HFF-Myc (cell line): Measurements from ENCODE around the gene ROBO1.
"Not testable (repeated sequence)": the region's sequence is repeated elsewhere in the genome, so short reads cannot be mapped to it uniquely, and the experiment has no call there.

Experiments used
- DNase-seq: peaks from one replicate; pipeline ENCODE4 v3.0.0-alpha.2; 2011; ENCODE audit warnings: low read depth; ENCODE audit errors: extremely low read depth
- H3K4me3 ChIP-seq: replicated peaks from 2 replicates; pipeline ENCODE4 v1.5.1; 2011; ENCODE audit warnings: low read depth, mild to moderate bottlenecking, control low read depth, low read length
- TF ChIP-seq, protein P1 (sequence below): IDR thresholded peaks from 2 replicates; pipeline ENCODE4 v1.5.1; 2012; ENCODE audit warnings: mild to moderate bottlenecking, low read depth, low read length, control low read depth; ENCODE audit errors: missing control alignments

Gene ROBO1

DNA sequence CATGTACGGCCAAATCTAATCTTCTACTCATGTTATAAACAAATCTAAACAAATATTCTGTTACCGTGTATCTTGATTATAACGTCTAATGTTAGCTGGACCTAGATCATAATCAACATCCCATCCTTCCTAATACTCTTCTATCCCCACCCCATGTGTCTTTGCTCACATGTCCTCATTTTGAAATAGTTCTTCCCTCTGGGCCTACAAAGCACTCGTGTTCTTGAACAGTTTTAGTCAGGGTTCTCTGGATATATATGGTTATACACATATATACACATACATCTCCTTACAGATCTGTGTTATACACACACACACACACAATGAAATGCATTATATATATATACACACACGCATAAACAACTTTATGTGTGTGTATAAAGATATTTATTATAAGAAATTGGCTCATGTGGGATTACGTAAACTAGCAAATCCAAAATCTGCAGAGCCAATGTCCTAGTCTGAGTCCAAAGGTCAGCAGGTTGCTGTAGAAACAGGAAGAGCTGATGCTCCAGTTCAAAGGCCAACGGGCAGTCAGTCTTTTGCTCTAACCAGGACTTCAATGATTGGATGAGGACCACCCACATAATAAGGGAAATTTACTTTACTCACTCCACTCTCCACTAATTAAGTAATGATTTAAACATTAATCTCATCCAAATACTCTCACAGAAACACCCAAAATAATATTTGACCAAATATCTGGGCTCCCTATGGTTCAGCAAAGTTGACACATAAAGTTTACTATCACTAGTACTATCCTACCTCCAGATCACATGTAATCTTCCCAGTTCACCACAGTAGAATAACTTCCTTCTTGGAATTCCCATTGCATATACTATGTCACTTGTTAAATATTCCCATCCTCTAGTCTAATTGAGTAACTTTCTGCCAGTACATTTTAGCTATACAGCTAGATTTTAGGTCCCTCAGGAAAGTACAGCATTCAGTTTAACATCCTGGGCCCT lies 450.0 kb downstream of the ROBO1 start:
- TF ChIP-seq, protein P1, sequence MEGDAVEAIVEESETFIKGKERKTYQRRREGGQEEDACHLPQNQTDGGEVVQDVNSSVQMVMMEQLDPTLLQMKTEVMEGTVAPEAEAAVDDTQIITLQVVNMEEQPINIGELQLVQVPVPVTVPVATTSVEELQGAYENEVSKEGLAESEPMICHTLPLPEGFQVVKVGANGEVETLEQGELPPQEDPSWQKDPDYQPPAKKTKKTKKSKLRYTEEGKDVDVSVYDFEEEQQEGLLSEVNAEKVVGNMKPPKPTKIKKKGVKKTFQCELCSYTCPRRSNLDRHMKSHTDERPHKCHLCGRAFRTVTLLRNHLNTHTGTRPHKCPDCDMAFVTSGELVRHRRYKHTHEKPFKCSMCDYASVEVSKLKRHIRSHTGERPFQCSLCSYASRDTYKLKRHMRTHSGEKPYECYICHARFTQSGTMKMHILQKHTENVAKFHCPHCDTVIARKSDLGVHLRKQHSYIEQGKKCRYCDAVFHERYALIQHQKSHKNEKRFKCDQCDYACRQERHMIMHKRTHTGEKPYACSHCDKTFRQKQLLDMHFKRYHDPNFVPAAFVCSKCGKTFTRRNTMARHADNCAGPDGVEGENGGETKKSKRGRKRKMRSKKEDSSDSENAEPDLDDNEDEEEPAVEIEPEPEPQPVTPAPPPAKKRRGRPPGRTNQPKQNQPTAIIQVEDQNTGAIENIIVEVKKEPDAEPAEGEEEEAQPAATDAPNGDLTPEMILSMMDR: no peak
- no peak overlapping the region for H3K4me3 ChIP-seq
- DNase-seq: no peak

DNA sequence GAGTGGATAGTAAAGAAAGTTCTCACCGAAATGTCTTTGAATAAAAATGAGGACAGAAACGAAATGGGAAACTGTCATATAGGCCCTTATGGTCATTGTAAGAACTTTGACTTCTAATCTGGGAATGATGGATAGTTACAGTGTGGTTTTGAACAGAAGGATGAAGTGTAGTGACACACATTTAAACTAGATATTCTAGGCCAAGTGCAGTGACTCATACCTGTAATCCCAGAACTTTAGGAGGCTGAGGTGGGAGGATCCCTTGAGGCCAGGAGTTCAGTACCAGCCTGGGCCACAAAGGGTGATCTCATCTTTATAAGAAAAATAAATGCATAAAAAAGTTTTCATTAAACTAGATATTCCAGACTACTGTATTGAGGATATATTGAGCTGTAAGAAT lies 452.8 kb downstream of the ROBO1 start:
- TF ChIP-seq, protein P1: no peak
- no peak overlapping the region for H3K4me3 ChIP-seq
- no peak for DNase-seq

DNA sequence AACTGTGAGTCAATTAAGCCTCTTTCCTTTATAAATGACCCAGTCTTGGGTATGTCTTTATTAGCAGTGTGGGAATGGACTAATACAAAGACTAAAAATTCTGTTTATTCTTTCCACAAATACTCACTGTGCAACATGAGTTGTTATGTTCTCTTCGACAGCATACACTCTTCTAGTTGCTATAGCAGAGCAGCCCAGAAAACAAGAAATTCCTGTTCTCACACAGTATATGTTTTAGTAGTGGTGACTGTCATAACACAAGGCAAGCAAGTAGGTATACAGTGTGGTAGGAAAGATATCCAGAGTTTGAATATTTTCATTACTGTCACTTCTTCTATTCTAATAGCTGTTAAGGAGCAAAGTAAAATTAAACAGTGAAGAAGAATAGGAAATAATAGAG lies 453.3 kb downstream of the ROBO1 start:
- no peak overlapping the region for H3K4me3 ChIP-seq
- DNase-seq: no peak
- TF ChIP-seq, protein P1: no peak

DNA sequence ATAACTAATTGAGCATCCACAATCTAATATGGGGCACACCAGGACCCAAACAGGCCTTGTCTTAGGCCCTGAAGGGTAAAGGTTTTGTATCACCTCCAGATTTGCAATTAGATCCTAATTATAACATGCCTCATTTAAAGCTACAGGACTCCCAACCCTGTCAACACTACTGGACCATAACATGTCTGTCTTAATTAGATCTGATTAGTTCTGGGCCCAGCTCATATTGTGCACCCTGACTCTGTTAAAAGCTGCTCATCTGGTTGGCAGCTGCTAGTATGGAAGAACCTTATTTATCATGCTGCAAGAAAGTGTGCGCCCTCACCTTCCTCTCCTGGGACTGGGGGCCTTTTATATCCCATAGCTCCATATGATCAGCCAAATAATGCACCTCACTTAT lies 457.8 kb downstream of the ROBO1 start:
- DNase-seq: no peak
- TF ChIP-seq, protein P1: no peak
- H3K4me3 ChIP-seq: no peak overlapping the region

DNA sequence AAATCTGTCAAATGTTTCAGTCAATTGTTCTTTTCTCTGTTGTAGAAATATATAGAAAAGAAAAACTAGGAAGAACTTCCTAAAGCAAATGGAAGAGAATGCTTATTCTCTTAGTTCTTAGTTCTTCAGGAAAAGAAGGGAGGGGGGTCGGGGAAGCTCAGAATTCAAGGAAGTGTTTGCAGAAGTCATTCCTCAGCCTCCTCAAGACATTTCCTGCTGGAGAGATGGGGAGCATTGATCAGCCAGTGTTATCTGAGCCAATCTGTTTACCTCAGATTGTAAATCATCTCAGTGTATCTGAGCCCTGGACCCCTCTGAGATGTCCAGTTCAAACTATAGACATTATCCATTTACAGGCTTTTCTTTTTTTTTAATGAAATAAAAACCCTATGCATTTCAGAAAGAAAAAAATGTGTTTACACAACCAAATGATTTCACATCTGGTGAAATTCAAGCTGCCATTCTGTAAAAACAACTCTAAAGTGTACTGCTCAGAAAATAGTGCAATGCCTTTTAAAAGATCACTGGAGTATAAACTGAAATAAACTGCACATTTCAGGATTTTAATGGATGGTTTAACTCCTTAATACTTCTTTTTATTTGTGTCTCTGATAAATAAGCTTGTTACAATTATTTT lies 460.7 kb downstream of the ROBO1 start:
- no peak for DNase-seq
- no peak overlapping the region for H3K4me3 ChIP-seq
- TF ChIP-seq, protein P1: no peak

DNA sequence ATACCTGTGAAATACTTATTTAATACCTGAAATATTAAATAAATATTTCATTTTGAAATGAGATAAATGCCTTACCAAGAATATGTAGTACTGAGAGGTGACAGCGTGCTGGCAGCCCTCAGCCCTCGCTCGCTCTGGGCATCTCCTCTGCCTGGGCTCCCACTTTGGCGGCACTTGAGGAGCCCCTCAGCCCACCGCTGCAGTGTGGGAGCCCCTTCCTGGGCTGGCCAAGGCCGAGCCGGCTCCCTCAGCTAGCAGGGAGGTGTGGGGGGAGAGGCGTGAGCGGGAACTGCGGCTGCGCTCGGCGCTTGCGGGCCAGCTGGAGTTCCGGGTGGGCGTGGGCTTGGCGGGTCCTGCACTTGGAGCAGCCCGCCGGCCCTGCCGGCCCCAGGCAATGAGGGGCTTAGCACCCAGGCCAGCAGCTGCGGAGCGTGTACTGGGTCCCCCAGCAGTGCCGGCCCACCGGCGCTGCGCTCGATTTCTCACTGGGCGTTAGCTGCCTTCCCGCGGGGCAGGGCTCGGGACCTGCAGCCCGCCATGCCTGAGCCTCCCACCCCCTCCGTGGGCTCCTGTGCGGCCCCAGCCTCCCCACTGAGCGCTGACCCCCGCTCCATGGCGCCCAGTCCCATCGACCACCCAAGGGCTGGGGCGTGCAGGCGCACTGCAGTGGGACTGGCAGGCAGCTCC lies 467.7 kb downstream of the ROBO1 start:
- not testable (repeated sequence) for DNase-seq, H3K4me3 ChIP-seq
